Measurements from ENCODE around the gene NTRK3. TPM values are rescaled to one million over a fixed set of nuclear protein-coding genes. Genes with fewer than 3 reads are reported as not detected.

The NTRK3 gene
- total RNA-seq, 4 donors from 2014 or later, result 0.35 to 5.8 (median 3.0) TPM

DNA sequence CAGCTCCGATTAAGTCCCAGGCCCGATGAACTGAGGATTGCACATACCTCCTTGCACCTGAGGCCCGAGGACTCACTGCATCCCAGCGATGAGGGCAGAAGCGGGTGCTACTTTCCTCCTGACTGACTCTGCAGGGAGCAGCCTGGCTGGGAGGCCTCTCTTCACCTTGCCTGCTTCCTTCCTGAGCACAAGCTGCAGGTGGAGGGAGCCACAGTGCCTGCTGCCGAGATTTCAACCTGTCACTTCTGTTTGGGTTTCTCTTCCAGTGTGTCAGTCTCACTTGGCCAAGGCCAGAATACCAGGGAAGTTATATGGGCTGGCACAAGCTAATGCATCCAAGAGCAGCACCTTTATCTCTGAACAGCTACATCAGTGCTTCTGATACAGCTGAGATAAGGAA, 185.4 kb downstream of the NTRK3 start:
- DNase-seq, result no peak
- TF ChIP-seq, protein P1, sequence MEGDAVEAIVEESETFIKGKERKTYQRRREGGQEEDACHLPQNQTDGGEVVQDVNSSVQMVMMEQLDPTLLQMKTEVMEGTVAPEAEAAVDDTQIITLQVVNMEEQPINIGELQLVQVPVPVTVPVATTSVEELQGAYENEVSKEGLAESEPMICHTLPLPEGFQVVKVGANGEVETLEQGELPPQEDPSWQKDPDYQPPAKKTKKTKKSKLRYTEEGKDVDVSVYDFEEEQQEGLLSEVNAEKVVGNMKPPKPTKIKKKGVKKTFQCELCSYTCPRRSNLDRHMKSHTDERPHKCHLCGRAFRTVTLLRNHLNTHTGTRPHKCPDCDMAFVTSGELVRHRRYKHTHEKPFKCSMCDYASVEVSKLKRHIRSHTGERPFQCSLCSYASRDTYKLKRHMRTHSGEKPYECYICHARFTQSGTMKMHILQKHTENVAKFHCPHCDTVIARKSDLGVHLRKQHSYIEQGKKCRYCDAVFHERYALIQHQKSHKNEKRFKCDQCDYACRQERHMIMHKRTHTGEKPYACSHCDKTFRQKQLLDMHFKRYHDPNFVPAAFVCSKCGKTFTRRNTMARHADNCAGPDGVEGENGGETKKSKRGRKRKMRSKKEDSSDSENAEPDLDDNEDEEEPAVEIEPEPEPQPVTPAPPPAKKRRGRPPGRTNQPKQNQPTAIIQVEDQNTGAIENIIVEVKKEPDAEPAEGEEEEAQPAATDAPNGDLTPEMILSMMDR (IDR thresholded peaks at IDR 0.05), result no peak
- no peak for TF ChIP-seq POLR2A (IDR thresholded peaks at IDR 0.05)
- Histone ChIP-seq H3K9me3 (no peaks in the 10 kb centered on the region), H3K4me1 (no peaks in the 10 kb centered on the region), H3K36me3 (no peaks in the 10 kb centered on the region), H3K4me3 (no peak overlapping the region), H3K27ac (no peak overlapping the region), H3K27me3 (no peaks in the 10 kb centered on the region)

- no peaks in the 10 kb centered on the region for H3K27me3 ChIP-seq
- no peaks in the 10 kb centered on the region for H3K9me3 ChIP-seq
- no peak for DNase-seq
- no peaks in the 10 kb centered on the region for H3K36me3 ChIP-seq
- TF ChIP-seq, protein P1 (IDR thresholded peaks at IDR 0.05), result no peak
- no peak for TF ChIP-seq POLR2A (IDR thresholded peaks at IDR 0.05)
- no peak overlapping the region for H3K27ac ChIP-seq
- H3K4me1 ChIP-seq, result no peaks in the 10 kb centered on the region
- no peak overlapping the region for H3K4me3 ChIP-seq
These were observed 187.0 kb downstream of the NTRK3 start for GRCh38 chr15:88069561-88069960.

DNA sequence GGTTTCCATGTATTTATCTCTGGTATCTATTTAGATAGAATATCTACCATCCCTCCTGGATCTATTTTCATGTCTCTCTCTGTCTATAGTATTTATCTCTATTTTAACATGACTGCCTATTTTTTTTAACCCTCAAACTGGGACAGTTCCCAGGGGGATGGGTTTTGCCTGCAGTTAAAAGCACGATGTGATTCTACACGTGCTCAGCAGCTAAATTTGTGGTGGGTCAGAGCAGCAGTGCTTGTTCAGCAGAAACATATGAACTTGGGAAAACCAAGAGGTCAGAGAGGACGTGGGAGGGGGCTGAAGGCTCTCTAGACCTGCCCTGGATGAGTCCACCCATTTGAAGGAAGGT, 189.2 kb downstream of the NTRK3 start:
- Histone ChIP-seq H3K4me3 (no peak overlapping the region), H3K27ac (no peak overlapping the region), H3K4me1 (no peaks in the 10 kb centered on the region), H3K9me3 (no peaks in the 10 kb centered on the region), H3K36me3 (no peaks in the 10 kb centered on the region), H3K27me3 (no peaks in the 10 kb centered on the region)
- no peak for DNase-seq
- TF ChIP-seq, protein P1 (IDR thresholded peaks at IDR 0.05), result no peak
- TF ChIP-seq POLR2A (IDR thresholded peaks at IDR 0.05), result no peak

DNA sequence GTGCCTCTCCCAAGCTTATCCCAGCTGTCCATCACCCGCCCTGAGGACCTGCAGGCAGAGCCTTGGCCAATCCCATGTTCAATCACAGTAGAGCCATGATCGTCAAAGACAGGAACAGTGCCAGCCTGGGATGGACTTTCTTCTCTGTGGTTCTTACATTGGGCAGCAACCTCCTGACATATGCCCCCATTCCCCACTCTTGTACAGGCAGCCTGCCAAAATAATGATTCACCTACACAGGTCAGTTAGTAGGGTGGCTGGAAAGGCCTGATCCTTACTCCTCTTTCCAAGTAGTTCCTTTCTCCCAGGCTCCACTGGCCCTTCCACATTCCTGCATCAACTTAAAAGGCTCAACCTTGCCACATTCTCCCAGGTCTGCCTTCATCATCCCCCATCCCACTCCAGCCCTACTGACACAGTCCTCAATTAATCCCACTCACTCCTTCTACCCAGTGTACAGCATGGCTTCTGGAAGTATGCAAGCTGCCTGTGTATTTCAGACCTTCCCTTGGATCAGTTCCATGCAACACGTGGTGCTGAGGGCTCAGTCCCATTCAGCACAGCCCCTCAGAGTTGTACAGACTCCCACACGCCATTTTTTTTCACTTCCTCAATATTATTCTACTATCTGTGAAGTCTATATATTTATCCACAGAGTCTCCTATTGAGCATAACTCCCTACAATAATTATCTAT, 189.8 kb downstream of the NTRK3 start:
- no peak overlapping the region for H3K27ac ChIP-seq
- H3K4me1 ChIP-seq, result no peaks in the 10 kb centered on the region
- H3K36me3 ChIP-seq, result no peaks in the 10 kb centered on the region
- no peak for TF ChIP-seq POLR2A (IDR thresholded peaks at IDR 0.05)
- TF ChIP-seq, protein P1 (IDR thresholded peaks at IDR 0.05), result no peak
- no peak for DNase-seq
- no peak overlapping the region for H3K4me3 ChIP-seq
- no peaks in the 10 kb centered on the region for H3K9me3 ChIP-seq
- H3K27me3 ChIP-seq, result no peaks in the 10 kb centered on the region

DNA sequence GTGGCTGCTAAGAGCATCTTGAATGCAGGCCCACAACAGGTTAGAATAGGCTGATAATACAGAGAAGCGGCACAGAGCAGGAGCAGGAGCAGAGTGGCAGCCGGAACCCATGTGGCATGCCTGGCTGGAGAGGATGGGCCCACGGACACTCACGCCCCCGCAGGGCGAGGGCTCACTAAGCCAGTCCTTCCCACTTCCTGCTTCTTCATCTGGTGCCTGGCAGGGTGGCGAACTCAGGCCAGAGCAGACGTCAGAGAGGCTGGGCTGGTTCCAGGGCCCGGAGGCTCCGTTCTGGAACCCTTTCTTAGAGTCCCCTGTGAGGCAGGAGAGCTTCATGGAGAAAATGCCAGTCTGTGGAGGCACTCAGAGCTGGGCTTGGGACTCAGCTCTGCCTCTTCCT, 195.1 kb downstream of the NTRK3 start:
- H3K4me1 ChIP-seq, result no peaks in the 10 kb centered on the region
- no peaks in the 10 kb centered on the region for H3K36me3 ChIP-seq
- no peak overlapping the region for H3K27ac ChIP-seq
- no peak for TF ChIP-seq POLR2A (IDR thresholded peaks at IDR 0.05)
- TF ChIP-seq, protein P1 (IDR thresholded peaks at IDR 0.05), result no peak
- H3K9me3 ChIP-seq, result no peaks in the 10 kb centered on the region
- DNase-seq, result no peak
- no peaks in the 10 kb centered on the region for H3K27me3 ChIP-seq
- no peak overlapping the region for H3K4me3 ChIP-seq

GRCh38 chr15:88060383-88060782, 196.2 kb downstream of the NTRK3 start:
- TF ChIP-seq POLR2A (IDR thresholded peaks at IDR 0.05), result no peak
- TF ChIP-seq, protein P1 (IDR thresholded peaks at IDR 0.05), result no peak
- Histone ChIP-seq H3K27me3 (no peaks in the 10 kb centered on the region), H3K4me3 (no peak overlapping the region), H3K9me3 (no peaks in the 10 kb centered on the region), H3K4me1 (no peaks in the 10 kb centered on the region), H3K36me3 (no peaks in the 10 kb centered on the region), H3K27ac (no peak overlapping the region)
- no peak for DNase-seq
